HG03469 (cell line): Measurements from ENCODE around the gene NPRL2.
A peak's percentile ranks its signal among the peaks of the same experiment; 100 is the strongest.
"Not testable (repeated sequence)": the region's sequence is repeated elsewhere in the genome, so short reads cannot be mapped to it uniquely, and the experiment has no call there.

ENCODE experiments used
- ATAC-seq: cut with Tn5 transposase; IDR thresholded peaks from one replicate; pipeline ENCODE4 v1.9.1; 2021; ENCODE audit warnings: mild to moderate bottlenecking, moderate library complexity, moderate number of reproducible peaks; ENCODE audit not compliant: unreplicated experiment

The NPRL2 gene

DNA sequence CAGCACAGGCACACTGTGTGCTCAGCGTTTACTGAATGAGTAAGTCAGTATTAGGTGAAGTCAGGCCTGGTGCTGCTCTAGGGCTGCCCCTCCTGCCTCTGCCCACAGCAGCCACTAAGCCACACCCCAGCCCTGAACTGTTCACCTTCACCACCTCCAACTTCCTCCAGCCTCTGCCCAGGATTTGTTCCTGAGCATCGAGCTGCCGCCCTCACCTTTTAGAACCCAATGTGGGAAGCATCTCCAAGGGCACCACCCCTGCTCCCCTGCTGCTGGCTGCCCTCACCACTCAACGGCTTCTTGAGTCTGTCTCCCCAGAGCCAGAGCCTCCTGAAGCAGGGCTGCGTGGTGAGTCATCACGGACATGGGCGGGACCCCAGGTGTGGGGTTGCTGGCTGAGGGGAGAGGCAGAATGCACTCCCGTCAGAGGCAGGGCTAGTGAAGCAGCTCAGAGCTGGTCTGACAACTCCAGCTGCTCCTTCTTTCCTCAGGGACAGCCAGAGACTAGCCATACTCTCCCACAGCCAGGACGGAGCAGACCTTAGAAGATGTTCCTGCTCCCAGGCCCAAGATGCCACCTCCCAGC lies 33.8 kb downstream of the NPRL2 start:
- ATAC-seq, result no peak

DNA sequence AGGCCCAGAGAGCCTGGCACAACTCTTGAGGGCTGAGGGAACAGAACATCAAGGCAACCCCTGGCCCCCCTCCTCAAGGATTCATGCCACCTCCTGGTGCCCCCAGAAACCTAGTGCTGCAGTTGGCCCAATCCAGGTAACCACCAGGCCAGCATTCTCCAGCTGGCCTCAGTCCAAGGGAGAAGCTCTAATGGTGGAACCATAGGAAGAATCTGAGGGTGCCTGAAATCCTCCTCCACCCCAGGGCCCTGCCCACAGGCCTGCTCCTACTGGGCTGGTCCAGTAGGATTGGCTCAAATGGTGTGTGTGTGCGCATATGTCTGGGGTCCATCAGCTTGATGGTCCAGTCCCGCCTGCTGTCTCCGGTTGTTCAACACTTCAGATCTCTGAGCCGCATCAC lies 35.8 kb downstream of the NPRL2 start:
- ATAC-seq, result no peak

DNA sequence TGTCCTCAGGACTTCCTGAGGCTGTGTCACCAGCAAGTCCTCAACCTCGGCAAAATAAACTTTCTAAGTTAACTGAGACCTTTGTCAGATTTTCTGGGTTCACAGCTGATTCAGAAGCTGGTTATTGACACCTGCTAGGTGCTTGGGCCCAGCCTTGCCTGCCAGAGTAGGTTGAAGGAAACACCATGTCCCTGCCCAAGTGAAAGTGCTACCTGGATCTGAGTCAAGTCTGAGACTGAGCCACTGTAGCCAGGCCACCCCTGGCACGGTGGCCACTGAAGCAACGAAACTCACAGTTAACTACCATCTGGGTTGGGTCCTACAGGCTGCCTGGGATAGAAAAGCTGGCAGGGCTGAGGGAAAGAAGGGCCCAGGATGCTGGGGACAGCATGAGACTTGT lies 36.2 kb downstream of the NPRL2 start:
- no peak for ATAC-seq

DNA sequence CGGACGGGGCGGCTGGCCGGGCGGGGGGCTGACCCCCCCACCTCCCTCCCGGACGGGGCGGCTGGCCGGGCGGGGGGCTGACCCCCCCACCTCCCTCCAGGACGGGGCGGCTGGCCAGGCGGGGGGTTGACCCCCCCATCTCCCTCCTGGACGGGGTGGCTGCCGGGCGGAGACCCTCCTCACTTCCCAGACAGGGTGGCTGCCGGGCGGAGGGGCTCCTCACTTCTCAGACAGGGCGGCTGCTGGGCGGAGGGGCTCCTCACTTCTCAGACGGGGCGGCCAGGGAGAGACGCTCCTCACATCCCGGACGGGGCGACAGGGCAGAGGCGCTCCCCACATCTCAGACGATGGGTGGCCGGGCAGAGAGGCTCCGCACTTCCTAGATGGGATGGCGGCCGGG lies 38.5 kb downstream of the NPRL2 start:
- ATAC-seq, result not testable (repeated sequence)

DNA sequence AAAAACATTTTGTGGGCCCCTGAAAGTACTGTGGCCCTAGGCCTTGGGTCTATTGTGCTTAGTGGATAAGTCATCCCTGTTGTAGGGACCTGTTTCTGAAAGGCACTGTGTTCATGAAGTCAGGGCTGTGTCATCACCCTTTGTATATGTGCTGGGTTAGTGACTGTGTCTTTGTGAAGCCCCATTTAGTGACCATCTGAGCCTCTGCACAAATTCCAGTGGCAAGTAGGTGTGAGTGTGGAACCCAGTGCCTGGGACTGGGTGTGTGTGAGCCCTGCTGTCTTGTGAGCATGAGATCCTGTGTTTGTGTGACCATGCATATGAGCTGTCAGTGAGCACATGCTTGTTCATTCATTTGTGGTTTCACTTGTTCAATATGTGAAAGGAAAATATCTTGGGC lies 46.0 kb downstream of the NPRL2 start:
- no peak for ATAC-seq

DNA sequence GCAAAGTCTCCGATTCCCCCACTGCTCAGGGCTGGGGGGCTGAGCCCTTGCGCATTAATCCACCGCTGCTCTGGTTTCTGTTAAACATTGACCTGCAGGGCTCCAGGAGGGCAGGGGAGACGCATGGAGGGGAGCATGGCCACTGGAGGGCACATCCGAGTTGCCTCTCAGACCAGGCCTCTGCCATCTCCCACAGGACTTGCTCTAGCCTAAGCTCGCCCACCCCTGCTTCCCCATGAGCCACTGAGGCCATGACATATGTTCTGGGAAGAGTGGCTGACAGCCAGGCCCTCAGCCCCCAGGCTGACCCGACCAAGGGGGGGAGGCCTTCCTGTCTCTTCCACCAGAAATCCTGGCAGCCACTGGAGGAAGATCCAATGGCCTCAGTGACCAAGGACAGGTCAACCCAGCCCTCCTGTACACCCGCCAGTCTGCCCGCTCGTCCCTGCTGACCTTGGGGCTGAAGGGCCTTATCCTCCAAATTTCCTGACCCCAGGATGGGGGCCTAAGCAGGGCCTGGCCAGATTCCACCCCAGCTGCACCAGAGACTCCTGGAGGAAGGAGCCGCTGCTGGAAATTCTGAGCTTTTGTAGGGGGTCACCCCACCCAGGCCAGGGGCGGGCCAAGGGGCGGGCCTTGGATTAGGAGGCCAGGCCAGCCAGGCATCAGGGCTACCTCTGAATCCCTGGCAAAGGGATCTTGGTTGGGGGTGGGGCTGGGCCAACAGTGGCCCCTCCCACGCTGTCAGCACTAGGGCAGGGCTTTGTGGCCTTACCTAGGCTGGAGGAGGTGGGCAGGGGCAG lies 47.4 kb downstream of the NPRL2 start, which contains the start of gene HYAL1:
Gene HYAL1, minus strand, starts transcription at position 562 of the 803 bp plus-strand sequence. CDS start 618 bp downstream, outside the sequence.
- ATAC-seq, result no peak

DNA sequence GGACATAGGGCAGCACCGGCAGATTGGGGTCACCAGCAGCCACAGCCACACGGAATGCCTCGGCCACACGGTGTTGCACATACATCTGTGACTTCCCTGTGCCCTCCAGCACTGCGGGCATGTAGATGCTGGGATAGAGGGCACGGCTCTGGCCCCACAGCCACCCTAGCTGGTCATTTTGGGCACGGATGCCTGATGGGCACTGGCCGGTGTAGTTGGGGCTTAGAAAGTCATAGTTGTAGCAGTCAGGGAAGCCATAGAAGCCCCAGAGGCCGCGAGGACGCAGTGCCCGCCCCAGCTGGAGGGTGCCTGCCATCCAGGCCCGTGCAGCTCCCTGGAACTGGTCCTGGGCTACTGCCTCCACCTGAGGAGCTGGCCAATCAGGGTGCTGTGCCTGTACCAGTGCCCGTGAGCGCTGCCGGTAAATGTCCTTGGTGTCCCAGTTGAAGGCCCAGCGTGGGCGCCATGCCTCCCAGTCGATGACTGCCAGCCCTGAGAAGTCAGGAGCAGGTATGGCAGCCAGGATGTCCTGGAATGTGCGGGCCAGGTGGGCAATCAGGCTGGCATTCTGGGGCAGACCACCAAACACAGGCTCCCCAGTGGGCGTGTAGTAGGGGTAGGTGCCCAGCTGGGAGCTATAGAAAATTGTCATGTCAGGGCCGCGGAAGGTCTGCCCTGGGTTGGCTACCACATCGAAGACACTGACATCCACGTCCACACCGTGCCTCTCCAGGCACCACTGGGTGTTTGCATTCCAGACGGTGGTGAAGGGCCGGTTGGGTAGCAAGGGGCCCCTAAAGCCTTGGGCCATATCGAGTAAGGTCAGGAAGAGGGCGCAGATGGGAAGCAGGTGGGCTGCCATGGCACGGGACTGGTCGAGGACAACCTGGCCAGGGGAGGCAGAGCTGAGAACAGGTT lies 48.2 kb downstream of the NPRL2 start:
- ATAC-seq, result no peak

DNA sequence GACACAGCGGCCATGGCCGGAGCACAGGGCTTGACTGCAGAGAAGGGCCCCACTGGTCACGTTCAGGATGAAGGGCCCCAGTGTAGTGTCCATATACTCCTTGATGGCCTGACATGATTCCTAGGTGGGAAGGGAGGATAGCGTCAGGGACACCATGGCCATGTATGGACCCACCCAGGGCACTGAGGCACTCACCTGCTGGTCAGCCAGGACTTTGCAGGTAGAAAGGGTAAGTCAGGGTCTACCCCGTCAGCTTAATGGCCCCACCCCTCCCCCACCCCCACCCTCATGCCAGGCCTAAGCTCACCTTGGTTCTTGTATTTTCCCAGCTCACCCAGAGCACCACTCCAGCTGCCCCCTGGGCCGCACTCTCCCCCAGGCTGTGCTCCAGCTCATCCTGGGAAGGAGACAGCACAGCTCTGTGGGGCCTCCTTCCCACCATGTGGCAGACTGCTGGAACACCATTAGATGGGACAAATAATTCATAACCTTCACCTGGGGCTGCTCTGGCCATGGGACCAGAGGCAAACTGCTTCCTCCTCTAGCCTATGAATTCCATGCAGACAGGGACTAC lies 49.8 kb downstream of the NPRL2 start:
- ATAC-seq, result no peak

DNA sequence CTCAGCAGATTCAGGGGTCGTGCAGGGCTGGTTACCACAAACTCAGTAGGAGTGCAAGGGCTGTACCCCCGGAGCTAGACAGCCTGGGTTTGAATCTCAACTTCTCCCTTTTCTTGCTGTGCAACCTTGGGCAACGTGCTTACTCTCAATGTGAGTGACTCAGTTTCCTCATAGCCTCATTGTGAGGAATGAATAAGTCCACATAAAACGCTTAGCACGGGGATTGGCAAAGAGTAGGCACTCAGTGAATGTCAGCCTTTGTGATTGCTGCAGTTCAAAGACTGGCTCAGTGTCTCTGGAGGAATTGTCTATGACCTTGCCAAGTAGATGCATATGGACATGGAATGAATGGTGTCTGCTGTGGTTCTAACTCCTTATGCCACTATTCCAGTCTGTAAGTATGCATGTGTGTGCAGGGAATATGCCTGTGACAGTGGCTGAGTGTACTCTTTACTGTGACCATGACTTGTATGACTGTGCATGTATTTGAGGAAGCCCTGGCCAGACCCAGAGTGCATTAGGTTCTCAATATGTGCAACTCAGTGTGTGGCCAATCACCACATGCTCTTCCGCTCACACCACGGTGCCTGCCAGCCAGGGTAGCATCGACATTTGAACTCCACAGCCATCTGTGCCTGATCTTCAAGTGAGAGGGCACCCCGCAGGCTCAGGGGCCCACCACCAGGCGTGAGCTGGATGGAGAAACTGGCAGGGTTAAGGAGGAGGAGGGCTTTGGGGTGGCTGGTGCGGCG lies 50.5 kb downstream of the NPRL2 start:
- ATAC-seq, result no peak

DNA sequence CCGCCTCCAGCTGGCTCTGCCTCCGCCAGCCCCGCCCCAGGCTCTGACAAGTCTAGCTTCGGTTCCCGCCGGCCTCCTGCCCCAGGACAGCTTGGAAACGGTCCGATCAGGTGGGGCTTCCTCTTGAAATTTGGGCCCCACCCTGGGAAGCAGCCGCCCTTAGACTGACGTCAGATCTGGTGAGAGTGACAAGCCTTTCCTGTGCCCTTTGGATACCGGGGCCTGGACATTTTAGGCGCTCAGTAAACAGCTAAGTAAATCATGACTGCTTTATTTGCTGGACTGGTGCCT lies 51.0 kb downstream of the NPRL2 start:
- ATAC-seq, result no peak

DNA sequence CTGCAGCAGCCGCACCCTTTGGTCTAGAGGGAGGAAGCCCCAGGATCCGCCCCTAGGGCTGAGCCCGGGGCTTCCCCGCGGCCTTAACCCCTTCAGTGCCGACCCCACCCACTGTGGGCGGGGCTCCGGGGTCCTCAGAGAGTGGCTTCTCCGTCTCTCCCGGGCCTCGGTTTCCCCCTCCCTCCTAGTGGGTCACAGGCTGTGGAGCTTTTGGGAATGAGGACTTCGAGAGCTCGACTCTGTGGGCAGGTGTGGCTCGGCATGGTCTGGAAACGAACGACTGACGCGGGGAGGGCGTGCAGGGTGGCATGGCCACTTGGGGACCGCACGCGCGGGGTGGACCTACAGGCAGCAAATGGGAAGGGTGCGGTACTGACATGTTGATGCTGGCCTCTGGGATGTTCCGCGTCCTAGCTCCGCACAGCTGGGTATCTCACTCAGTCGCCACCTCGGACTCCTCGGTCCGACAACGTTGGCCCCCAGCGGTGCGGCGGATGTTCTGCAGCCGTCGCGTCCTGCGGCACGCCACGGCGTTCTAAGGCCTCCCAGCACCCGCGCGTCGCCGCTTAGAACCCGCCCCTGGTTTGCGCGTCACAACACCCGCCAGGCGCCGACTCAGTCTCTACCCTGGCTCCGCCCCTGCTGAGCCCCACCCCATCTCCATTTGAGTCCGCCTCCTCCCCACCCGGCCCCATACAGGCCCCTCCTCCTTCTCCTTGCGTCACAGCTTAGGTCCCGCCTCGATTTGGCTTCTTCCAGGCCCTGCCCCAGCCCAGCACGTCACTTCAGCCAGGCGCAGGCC lies 51.5 kb downstream of the NPRL2 start, which contains the start of the genes HYAL3 and NAA80:
Gene HYAL3, minus strand, starts transcription at position 570 of the 802 bp plus-strand sequence. CDS start 3,803 bp downstream, outside the sequence.
Gene NAA80, minus strand, starts transcription at position 570 of the 802 bp plus-strand sequence. CDS start 1,942 bp downstream, outside the sequence.
- ATAC-seq, result peak; percentile 55

DNA sequence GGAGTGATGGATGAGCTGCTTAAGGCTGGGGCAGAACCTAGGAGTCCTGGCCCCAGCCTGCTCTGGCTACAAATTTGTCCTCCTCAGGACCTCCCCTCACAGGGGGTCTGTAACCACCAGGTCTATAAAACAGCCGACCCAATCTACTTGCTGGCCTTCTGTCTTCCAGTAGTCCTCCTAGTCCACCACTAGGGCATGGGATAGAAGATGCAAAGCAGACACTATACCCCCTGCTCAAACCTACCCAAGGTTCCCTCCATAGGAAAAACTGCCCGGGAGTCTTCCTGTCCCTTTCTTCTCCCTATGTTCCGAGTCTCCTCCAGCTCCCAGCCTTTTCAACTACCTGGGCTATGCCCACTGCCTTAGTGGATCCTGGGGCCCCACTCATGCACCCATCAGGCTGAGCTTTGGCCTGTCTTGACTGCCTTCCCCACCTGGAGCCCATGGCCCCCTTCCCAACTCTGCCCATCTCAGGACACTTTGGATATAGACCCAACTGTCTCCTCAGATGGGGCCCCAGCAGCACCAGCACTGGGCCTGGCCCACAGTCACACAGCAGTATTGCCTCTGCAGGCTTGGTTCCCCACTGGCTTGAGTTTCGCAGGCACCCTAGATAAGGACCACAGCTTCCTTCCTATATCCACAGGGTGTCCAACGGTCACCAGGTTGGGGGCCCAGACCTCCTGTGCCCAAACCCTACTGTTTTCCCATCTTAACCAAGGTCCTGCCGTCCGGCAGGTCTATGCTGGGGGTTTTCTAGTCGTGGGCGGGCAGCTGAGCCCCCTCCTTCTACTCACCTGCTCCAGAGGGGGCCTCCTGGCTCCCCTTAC lies 52.5 kb downstream of the NPRL2 start:
- ATAC-seq, result no peak

DNA sequence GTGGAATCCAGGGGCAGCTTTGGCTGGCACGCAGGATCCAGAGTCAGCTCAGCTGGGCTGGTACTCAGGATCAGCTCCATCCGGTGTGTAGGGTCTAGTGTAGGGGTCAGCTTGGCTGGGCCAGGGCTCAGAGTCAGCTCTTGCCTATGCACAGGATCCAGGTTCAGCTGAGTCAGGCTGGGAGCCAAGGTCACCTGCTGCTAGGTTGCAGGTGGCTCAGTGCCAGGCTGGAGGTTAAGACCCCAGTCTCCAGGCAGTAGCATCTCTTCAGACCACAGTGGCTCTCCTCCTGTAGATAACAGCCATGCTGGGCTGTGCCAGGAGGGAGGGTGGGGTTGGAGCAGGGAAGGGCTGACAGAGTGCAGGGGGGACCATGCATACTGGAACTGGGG lies 53.2 kb downstream of the NPRL2 start:
- ATAC-seq, result no peak
